Measurements from ENCODE around the gene KPNA2.
"Not testable (repeated sequence)": the region's sequence is repeated elsewhere in the genome, so short reads cannot be mapped to it uniquely, and the experiment has no call there.

KPNA2 gene

GRCh38 chr17:68061512-68062313 lies 26.2 kb downstream of the KPNA2 start:
- peak; percentile 74 for DNase-seq (ENCODE audit: low spot score)

DNA sequence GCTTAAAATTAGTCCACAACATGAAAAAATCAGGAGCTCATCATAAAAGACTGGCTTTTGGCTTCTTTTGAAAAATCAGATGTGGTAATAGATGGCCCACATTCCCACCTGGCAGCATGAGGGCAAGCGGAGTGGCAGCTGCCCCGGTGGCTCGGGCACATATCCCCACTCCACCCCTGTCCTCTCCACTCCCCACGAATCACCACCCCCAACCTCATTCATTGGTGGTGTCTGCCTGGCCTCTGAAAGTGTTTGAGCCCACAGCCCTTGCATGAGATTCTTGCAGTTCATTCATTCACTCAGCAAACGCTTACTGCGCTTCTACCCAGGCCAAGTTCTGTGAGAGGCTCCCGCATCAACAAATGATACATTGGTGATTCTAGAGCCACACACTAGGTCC lies 29.8 kb downstream of the KPNA2 start:
- DNase-seq (ENCODE audit: low spot score), result not testable (repeated sequence)

DNA sequence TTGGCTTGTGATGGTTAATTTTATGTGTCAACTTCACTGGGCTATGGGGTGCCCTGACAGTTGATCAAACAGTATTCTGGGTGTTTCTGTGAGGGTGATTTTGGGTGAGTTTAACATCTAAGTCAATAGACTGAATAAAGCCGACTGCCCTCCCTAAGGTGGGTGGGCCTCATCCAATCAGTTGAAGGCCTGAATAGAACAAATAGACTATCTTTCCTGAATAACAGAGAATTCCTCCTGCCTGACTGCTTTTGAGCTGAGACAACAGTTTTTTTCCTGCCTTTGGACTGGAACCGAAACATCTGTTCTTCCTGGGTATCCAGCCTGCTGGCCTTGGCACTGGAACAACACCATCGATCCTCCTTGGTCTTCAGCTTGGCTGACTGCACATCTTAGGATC lies 33.0 kb downstream of the KPNA2 start:
- not testable (repeated sequence) for DNase-seq (ENCODE audit: low spot score)

- DNase-seq (ENCODE audit: low spot score), result not testable (repeated sequence)
These were observed 35.3 kb downstream of the KPNA2 start for GRCh38 chr17:68070582-68071444.

- no peak for DNase-seq (ENCODE audit: low spot score)
These were observed 38.7 kb downstream of the KPNA2 start for GRCh38 chr17:68074279-68074678.

DNA sequence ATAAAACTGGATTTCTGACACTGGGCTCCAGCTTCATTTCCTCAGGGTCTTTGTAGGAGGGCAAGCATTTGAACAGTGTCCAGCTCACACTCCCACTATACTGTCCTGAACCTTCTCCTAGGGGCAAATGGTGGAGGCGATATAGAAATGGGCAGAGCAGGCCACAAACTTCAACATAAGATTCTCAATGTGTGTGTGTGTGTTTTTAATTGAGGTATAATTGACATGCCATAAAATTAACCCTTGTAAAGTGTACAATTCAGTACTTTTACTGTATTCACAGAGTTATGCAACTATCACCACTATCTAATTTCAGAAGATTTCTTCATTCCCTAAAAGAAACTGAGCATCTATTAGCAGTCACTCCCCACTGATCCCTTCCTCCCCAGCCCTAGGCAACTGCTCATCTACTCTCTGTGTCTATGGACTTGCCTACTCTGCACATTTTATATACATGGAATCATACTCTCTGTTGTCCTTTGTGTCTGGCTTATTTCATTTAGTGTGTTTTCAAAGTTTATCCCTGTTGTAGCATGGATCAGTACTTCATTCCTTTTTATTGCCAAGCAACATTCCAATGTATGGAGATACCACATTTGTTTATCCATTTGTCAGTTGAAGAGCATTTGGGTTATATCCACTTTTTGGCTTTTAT lies 40.5 kb downstream of the KPNA2 start:
- not testable (repeated sequence) for DNase-seq (ENCODE audit: low spot score)

GRCh38 chr17:68077498-68077897 lies 42.0 kb downstream of the KPNA2 start:
- not testable (repeated sequence) for DNase-seq (ENCODE audit: low spot score)

DNA sequence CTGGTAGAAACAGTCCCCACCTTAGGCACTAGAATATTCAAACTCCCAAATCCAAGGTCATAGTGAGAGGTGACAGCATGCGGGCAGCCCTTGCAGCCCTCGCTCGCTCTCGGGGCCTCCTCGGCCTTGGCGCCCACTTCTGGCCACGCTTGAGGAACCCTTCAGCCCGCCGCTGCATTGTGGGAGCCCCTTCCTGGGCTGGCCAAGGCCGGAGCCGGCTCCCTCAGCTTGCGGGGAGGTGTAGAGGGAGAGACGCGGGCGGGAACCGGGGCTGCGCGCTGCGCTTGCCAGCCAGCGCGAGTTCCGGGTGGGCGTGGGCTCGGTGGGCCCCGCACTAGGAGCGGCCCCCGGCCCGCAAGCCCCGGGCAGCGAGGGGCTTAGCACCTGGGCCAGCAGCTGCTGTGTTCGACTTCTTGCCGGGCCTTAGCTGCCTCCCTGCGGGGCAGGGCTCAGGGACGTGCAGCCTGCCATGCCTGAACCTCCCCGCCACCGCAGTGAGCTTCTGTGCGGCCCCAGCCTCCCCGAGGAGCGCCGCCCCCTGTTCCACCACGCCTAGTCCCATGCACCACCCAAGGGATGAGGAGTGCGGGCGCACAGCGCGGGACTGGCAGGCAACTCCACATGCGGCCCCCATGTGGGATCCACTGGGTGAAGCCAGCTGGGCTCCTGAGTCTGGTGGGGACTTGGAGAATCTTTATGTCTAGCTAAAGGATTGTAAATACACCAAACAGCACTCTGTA lies 45.0 kb downstream of the KPNA2 start:
- DNase-seq (ENCODE audit: low spot score), result no peak

GRCh38 chr17:68081305-68082265 lies 46.0 kb downstream of the KPNA2 start:
- DNase-seq (ENCODE audit: low spot score), result not testable (repeated sequence)

- DNase-seq (ENCODE audit: low spot score), result peak; percentile 91
These were observed 50.3 kb downstream of the KPNA2 start for GRCh38 chr17:68085771-68086381.

DNA sequence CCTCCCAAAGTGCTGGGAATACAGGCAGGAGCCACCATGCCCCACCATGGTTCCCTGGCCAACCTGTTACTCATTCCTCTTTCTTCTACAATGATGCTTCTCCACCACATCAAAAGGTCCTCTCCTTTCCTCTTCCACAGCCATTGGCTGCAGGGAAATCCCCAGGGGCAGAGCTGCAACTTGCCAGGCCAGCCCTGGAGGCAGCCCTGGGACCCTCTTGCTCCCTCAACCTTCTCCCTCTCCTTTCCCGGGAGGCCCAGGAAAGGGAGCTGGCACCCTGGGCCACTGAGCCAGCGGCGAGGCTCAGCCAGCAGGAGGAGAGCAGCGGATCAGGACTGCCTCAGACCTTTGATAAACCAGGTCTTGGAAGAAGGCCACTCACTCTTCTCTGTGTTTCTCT lies 51.1 kb downstream of the KPNA2 start:
- peak; percentile 91 for DNase-seq (ENCODE audit: low spot score)

GRCh38 chr17:68087131-68087623 lies 51.6 kb downstream of the KPNA2 start:
- DNase-seq (ENCODE audit: low spot score), result peak; percentile 80

DNA sequence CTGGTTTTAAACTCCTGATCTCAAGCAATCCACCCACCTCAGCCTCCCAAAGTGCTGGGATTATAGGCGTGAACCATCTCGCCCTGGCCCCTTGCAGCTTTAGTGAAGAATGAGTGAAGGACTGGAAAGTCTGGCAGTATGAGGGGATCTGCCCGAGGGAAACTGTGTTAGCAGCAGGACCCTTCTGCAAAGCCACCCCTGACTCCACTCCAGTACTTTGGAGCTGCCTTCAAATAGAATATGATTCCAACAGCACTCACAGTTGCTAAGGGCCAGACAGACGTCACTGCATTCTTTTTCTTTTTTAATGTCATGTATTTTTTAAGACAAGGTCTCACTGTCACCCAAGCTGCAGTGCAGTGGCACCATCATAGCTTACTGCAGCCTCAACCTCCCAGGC lies 52.3 kb downstream of the KPNA2 start:
- peak; percentile 78 for DNase-seq (ENCODE audit: low spot score)

DNA sequence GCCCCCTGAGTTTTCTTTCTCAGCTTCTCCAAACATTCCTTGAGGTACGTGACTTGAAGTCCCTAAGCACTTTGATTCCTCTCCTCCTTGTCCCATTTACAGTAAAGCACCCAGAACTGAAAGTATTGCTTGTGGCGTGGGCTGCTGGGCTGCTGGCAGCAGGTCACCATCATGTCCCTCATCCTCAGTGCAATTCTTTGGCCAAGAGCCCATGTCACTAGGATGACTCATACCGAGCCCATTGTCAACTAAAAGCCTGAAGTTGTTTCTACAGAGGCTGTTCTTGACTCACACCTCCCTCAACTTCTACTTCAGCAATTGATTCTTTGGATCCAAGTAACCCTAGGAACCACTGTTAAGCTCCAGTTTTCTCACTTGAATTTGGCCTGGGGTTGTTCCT lies 54.3 kb downstream of the KPNA2 start:
- DNase-seq (ENCODE audit: low spot score), result peak; percentile 91

GRCh38 chr17:68094481-68095078 lies 59.0 kb downstream of the KPNA2 start:
- DNase-seq (ENCODE audit: low spot score), result no peak

DNA sequence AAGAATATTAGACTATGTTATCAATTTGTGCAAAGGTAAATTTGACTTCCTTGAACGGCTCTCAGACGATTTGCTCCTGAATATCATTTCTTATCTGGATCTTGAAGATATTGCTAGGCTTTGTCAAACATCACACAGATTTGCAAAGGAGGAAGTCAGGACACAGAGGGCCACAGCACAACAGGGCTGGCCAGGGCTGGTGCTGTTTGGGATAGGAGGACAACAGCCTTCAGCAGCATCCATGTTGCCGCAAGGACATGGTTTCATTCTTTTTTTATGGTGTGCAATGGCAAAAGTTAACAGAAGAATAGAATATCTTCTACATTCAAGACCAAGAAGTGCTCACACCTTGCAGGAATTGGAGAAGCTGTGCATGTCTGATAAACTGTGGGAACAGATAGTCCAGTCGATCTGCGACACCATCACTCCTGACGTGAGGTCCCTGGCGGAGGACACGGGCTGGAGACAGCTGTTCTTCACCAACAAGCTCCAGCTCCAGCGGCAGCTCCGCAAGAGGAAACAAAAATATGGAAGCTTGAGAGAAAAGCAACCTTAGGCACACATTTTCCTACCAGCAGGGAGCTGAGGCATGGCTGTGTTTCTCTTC lies 59.8 kb downstream of the KPNA2 start:
- DNase-seq (ENCODE audit: low spot score), result no peak

GRCh38 chr17:68096111-68096510 lies 60.6 kb downstream of the KPNA2 start:
- DNase-seq (ENCODE audit: low spot score), result no peak

All from SW480 (cell line).